ENCODE results near the gene SLX1B. TPM values are rescaled to one million over a fixed set of nuclear protein-coding genes. Genes with fewer than 3 reads are reported as not detected.
"Not testable (repeated sequence)": the region's sequence is repeated elsewhere in the genome, so short reads cannot be mapped to it uniquely, and the experiment has no call there.

SLX1B gene
- 10 to 100 TPM; 10.4 to 15.6 (median 13.2) TPM for polyA plus RNA-seq (ENCODE audit: insufficient read length in 4 of 4)

- DNase-seq (ENCODE audit: low read depth in 4 of 4, low spot score in 3 of 4) = not testable (repeated sequence)
Measured at GRCh38 chr16:29454269-29454668, at the start of gene SLX1B, which contains the start of gene BOLA2. SLX1B (plus strand) TSS chr16:29454533. BOLA2 (minus strand) TSS chr16:29454351; CDS start chr16:29454253, 98 bp downstream.

DNA sequence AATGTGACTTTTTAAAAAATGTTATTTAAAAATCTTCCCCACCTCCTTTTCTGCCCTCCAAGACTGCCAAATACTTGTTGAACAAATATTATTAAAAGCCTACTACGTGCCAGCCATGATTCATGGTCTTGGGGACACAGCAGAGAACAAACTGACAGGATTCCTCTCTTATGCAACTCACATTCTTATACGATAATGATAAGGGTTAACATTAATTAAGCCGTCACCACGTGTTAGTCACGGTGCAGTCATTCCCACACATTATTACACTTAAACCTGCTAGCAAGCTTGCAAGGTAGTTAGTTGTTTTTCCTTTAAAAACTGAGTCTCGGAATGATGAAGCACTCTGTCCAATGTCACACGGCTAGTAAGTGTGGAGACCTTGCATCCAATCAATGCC, 49.1 kb upstream of the SLX1B start:
- DNase-seq (ENCODE audit: low read depth in 4 of 4, low spot score in 3 of 4) = not testable (repeated sequence)

DNA sequence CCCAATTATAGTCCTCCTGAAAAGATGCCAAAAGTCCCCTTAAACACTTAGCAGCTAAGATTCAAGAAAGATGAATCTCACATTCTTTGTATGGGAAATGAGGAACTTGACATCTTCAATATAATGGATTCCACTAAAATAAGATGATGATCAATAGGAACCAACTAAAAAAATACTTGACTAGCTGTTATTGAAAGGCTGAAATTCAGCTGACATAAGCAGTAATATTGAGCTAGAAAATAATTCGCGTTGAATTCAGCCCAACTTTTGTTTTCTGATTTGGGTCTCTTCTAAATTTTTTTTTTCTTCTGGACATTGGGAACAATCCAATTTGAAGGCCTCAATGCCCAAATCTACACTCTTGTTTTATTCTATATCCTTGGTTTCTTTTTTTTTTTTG, 30.7 kb upstream of the SLX1B start:
- not testable (repeated sequence) for DNase-seq (ENCODE audit: low read depth in 4 of 4, low spot score in 3 of 4)

GRCh38 chr16:29425390-29425789, 28.9 kb upstream of the SLX1B start:
- DNase-seq (ENCODE audit: low read depth in 4 of 4, low spot score in 3 of 4) = not testable (repeated sequence)

- not testable (repeated sequence) for DNase-seq (ENCODE audit: low read depth in 4 of 4, low spot score in 3 of 4)
Measured at GRCh38 chr16:29453754-29454153, 579 bp upstream of the SLX1B start.

DNA sequence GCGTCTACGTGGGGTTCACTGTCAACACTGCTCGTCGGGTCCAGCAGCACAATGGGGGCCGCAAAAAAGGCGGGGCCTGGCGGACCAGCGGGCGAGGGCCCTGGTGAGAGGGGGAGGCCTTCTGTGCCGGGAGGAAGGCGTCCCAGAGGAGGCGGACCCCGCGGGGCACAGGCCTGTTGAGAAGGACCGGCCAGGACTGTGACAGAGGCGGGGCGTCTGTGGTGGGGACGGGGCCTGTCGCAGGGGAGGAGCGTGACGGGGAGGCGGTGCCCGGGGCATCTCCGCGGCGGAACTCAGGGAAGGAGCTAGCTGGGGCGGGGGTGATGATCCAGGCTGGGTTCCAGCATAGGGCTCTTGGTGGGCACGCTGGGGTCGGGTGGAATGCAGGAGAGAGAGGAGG, 495 bp downstream of the SLX1B start:
- DNase-seq (ENCODE audit: low read depth in 4 of 4, low spot score in 3 of 4) = not testable (repeated sequence)

DNA sequence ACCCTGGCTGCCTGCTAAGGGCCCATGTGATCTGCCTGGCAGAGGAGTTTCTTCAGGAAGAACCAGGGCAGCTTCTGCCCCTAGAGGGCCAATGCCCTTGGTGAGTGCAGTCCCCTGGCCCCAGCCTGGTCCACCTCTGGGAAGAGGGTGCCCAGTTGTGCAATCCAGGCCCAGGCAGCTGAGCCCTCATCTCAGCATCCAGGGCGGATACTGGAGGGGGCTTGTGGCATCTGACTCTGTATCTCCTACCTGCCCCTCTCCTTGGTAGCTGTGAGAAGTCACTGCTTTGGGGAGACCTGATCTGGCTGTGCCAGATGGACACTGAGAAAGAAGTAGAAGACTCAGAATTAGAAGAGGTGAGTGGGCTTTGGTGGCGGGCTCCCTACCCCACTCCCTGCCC, 3.3 kb downstream of the SLX1B start:
- DNase-seq (ENCODE audit: low read depth in 4 of 4, low spot score in 3 of 4) = not testable (repeated sequence)

GRCh38 chr16:29459706-29460646, 5.6 kb downstream of the SLX1B start, which contains the start of gene SULT1A4:
SULT1A4 (plus strand) TSS chr16:29459913; CDS start chr16:29461386, 1,473 bp downstream.
- DNase-seq (ENCODE audit: low read depth in 4 of 4, low spot score in 3 of 4) = not testable (repeated sequence)

- DNase-seq (ENCODE audit: low read depth in 4 of 4, low spot score in 3 of 4) = not testable (repeated sequence)
Measured at GRCh38 chr16:29460647-29461030, 6.3 kb downstream of the SLX1B start.

DNA sequence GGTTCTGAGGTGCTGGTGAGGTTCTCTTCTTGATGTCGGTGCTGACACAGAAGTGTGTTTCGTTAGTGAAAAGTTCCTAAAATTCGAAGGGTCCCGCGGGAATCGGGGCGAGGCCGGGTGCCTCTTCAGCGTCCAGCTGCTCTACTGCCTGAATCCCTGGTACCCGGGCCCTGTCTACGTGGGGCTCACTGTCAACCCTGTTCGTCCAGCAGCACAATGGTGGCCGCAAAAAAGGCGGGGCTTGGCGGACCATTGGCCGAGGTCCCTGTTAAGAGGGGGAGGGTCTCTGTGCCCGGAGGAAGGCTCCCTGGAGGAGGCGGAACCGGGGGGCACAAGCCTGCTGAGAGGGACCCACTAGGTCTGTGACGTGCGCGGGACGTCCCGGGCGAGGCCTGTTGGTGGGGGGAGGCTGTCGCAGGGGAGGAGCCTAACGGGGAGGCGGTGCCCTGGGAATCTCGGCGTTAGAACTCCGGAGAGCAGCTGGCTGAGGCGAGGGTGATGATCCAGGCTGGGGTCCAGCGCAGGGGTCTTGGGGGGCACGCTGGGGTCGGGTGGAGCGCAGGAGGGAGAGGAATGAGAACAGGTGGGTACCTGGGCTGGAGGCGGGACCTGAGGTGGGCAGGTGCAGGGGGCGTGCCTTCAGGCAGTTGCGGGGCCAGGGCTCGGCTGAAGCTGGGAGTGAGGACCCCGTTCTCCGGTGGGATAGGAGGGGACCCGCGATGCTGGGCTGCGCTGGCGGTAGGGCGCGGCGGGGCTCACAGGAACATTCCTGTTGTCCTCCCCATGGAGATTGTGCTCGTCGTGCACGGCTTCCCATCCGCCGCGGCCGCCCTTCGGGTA, 11.9 kb downstream of the SLX1B start:
- not testable (repeated sequence) for DNase-seq (ENCODE audit: low read depth in 4 of 4, low spot score in 3 of 4)

DNA sequence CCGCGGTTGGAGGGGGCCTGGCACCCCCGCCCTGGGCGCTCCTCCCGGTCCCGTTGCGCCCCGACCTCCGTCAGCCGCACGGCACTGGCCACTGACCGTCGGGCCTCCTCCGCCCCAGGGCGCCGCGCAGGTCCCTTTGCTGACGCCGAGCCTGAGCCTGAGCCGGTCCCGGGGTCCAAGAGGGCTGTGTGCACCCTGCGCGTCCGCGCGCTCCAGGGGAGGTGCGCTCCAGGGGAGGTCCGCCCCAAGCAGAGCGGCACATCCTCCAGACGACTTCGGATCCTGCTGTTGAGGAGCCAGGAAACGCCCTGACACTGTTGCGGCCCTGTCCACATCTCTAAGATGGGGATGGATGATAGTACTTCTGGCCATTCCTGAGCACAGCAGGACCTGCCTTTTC, 12.6 kb downstream of the SLX1B start:
- not testable (repeated sequence) for DNase-seq (ENCODE audit: low read depth in 4 of 4, low spot score in 3 of 4)

GRCh38 chr16:29467654-29468366, 13.5 kb downstream of the SLX1B start:
- not testable (repeated sequence) for DNase-seq (ENCODE audit: low read depth in 4 of 4, low spot score in 3 of 4)

DNA sequence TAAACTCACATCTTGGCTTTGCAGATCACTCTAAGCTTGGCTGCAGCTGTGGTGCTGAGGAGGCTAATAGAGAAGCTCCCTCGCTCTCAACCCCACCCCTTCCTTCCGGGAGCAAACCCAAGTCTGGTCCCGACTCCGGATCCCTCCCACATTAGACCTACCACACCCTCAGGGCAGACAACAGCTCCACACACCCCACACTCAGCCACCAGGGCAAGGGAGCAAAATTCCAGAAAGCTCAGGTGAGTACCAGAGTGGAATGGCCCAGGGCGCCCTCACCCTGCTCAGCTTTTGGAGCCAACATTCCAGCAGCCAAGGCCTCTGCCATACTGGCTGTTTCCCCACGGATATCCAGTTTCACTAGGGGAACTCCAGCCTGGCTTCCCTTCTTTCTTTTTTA, 15.3 kb downstream of the SLX1B start:
- DNase-seq (ENCODE audit: low read depth in 4 of 4, low spot score in 3 of 4) = not testable (repeated sequence)

- not testable (repeated sequence) for DNase-seq (ENCODE audit: low read depth in 4 of 4, low spot score in 3 of 4)
Measured at GRCh38 chr16:29472065-29472464, 17.7 kb downstream of the SLX1B start.

DNA sequence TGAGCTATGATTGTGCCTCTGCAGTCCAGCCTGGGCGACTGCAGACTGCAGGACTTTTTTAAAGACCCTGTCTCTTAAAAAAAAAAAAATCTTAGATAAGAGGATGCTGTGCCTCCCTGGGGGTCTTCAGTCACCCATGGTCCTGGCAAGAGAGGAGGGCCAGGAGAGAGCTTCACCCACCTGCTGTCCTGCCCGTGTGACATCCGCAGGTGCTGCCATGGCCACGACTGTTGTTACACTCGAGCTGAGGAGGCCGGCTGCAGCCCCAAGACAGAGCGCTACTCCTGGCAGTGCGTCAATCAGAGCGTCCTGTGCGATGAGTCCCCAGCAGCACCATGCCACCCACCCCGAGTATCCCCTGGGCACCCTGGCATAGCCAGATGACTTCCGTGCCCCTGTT, 27.9 kb downstream of the SLX1B start:
- DNase-seq (ENCODE audit: low read depth in 4 of 4, low spot score in 3 of 4) = not testable (repeated sequence)

DNA sequence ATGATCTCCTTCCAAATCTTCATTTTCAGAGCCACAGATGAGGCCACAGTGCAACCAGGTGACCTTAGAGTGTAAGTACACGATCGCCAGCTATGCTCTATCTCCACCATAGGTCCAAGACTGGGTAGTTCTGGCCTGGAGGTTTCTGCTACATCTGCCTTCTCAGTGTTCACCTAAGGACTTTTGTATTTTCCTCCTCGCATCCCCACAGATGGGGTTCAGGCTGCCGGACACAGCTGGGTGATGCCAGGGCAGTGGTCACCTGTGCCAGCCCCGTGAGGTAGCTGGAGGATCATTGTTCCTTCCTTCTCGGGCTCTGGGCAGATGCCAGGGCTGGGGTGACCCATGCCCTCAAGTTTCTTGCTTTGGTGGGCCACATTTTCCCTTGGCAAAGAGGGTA, 52.0 kb downstream of the SLX1B start, which contains the start of gene NPIPB12:
Gene NPIPB12, minus strand, starts transcription at position 101 of the 400 bp plus-strand sequence.
- DNase-seq (ENCODE audit: low read depth in 4 of 4, low spot score in 3 of 4) = not testable (repeated sequence)
